GM12875 (cell line): ENCODE results near the gene CSRP1.
"Not testable (repeated sequence)": the region's sequence is repeated elsewhere in the genome, so short reads cannot be mapped to it uniquely, and the experiment has no call there.

Experiments used
- H3K4me3 ChIP-seq: one replicate; pipeline ENCODE4 v1.5.1; 2011; ENCODE audit warnings: low read depth, low read length, control low read depth
- CTCF ChIP-seq: IDR thresholded peaks from 2 replicates; pipeline ENCODE4 v1.5.1; 2011; ENCODE audit warnings: low read depth, mild to moderate bottlenecking, control low read depth, inconsistent platforms, low read length, moderate library complexity, borderline replicate concordance; ENCODE audit not compliant: insufficient read depth

CSRP1 gene

DNA sequence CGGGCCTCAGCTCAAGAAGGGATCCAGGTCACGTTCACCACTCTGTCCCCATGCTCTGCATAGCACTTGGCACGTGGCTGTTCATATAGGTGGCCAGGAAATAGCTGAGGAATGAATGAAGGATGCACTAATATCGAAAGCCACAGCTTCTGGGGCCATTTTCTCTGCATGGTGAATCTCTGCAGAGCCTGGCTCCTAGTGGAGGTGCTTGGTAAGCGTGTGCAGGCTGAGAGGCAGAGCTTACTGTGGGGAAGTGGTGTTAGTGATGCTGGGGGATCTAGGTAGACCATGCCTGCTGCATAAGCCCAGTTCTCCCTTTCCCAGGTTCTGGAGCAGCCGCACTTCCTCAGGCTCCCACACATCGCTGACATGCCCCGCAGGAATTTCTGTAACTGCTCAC is 8.3 kb downstream of the CSRP1 start:
- no peak overlapping the region for H3K4me3 ChIP-seq
- no peak for TF ChIP-seq CTCF

GRCh38 chr1:201497935-201498509 is 8.9 kb downstream of the CSRP1 start:
- H3K4me3 ChIP-seq, result no peak overlapping the region
- TF ChIP-seq CTCF, result no peak

GRCh38 chr1:201496296-201496690 is 10.6 kb downstream of the CSRP1 start:
- no peak overlapping the region for H3K4me3 ChIP-seq
- TF ChIP-seq CTCF, result no peak

DNA sequence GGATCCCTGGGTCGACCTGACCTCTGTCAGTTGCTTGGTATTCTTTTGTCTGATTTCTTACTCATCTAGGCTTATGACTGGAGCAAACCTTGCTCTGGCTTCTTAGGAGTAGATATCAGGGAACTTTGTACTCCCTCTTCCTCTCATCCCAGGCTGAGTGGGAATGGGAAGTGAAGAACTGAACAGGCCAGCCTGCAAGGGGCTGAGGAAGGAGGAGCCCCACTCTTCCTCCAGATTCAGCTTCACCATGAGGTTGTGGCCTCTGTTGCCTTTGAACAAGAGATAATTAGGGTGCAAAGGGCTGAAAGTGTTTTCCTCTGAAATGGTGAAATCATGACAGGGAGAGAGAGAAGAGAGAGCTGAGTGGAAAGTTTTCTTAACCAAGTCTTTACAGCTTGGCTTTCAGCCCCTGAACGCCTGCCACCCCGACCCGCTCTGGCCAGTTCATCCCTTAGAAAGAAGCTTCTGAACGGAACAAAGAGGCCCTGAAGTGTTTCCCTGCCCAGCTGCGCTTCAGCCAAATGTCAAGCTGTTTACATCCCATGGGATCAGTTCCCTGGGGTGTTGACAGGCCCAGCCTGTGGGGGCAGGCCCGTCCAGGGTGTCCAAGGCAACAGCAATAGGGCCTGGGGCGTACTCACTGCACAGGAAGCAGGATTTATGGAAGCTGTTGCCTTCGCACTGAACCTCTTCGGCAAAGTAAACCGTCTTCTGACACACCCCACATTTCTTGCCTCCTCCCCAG is 11.2 kb downstream of the CSRP1 start:
- TF ChIP-seq CTCF, result no peak
- no peak overlapping the region for H3K4me3 ChIP-seq

GRCh38 chr1:201493757-201494617 is 12.9 kb downstream of the CSRP1 start:
- no peak overlapping the region for H3K4me3 ChIP-seq
- TF ChIP-seq CTCF, result no peak

- not testable (repeated sequence) for H3K4me3 ChIP-seq
Measured at GRCh38 chr1:201493026-201493656, 13.8 kb downstream of the CSRP1 start.

DNA sequence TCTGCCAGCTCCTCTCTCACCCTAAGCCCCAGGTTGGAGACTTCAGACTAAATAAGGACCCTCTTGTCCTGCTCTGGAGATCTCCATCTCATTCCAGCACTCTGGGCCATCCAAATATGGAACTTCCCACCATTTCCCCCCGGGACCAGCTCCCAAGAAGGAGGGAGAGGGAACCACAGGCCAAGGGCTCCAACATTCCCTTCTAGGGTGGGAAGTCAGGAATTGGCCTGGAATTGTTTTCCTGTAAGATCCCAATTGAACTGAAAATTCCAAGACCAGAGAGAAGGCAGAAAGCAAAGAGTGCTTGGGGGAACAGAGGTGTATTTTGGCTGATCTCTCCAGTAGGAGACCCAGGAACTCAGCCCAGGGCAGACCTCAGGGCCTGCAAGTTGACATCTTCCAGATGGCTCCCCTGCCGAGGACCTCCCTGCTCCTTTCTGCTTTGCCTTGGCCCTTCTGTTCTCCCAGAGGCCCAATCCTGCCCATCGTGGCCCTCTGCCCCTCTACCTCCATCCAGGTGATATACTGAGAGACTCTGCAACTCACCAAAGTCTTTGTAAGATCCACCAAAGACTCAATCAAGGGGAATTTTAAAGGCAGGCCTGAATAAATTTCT is 14.9 kb downstream of the CSRP1 start:
- TF ChIP-seq CTCF, result no peak
- no peak overlapping the region for H3K4me3 ChIP-seq
